K562 (cell line): ENCODE data around the gene POLD2. TPM values are rescaled to one million over a fixed set of nuclear protein-coding genes. Genes with fewer than 3 reads are reported as not detected.

ENCODE experiments used
- ATAC-seq: fragments of 200-7000 bp; cut with Tn5 transposase; 3 replicates; pipeline ENCODE4 v1.9.1; 2020; ENCODE audit warnings: moderate library complexity
- BruUV-seq: library from RNA; stranded (reverse); fragments of 400-500 nt; replicated peaks from 2 replicates; lab custom pipeline; 2021; lab: Mats Ljungman, UMichigan
- CTCF ChIA-PET: fragments of 300-600 bp; formaldehyde crosslinking; extraction: SDS; loops from one replicate; lab custom pipeline; 2021; ENCODE audit warnings: low intra/inter-chr PET ratio; lab: Yijun Ruan, JAX
- POLR2A ChIA-PET: fragments of 300-600, 350-650 bp; sonication (Branson Sonifier 250); formaldehyde crosslinking; extraction: SDS; loops from one replicate; lab custom pipeline; 2021; ENCODE audit warnings: antibody characterized with exemption, inconsistent platforms; lab: Yijun Ruan, JAX
- DNase-seq, 4 experiments: peaks; one replicate each; pipeline versions ENCODE4 v3.0.0 to v3.0.0-alpha.2; 2011 to 2018; ENCODE audit warnings: low spot score in 3 of 4, mixed read lengths in 3 of 4; ENCODE audit errors: extremely low read depth in 1 of 4
- FAIRE-seq: peaks from 2 replicates; lab custom pipeline; 2011; peaks lifted over from hg19 to GRCh38; lab: Jason Lieb, UNC
- H2AFZ ChIP-seq: 2 replicates; pipeline ENCODE4 v1.6.0; 2011; ENCODE audit warnings: low read depth, low read length, control low read depth, inconsistent platforms
- H3K27ac ChIP-seq: fragments of 200-600 bp; 3 replicates; pipeline ENCODE4 v1.8.0; 2011; ENCODE audit warnings: low read depth, mild to moderate bottlenecking, control low read depth, inconsistent platforms, low read length, moderate library complexity, mixed read lengths; ENCODE audit errors: extremely low read depth
- H3K27me3 ChIP-seq, 2 experiments: fragments of 300-600 bp in 1 of 2; 2 replicates in 1 of 2; 3 replicates in 1 of 2; pipeline versions ENCODE4 v1.6.0 to v1.8.0; 2011; ENCODE audit warnings: inconsistent platforms in 2 of 2, low read length in 2 of 2, mild to moderate bottlenecking in 1 of 2, mixed read lengths in 1 of 2, moderate library complexity in 1 of 2; ENCODE audit not compliant: control insufficient read depth in 2 of 2, insufficient read depth in 2 of 2
- H3K36me3 ChIP-seq: fragments of 300-600 bp; 3 replicates; pipeline ENCODE4 v1.8.0; 2011; ENCODE audit warnings: mild to moderate bottlenecking, low read length, inconsistent platforms; ENCODE audit not compliant: control insufficient read depth, insufficient read depth
- H3K4me1 ChIP-seq, 2 experiments: fragments of 200-600 bp in 1 of 2; replicated peaks in 1 of 2; 2 replicates in 1 of 2; 3 replicates in 1 of 2; pipeline versions ENCODE4 v1.5.1 to v1.8.0; 2011; ENCODE audit warnings: inconsistent platforms in 2 of 2, low read length in 2 of 2, mild to moderate bottlenecking in 1 of 2, mixed read lengths in 1 of 2, moderate library complexity in 1 of 2; ENCODE audit not compliant: control insufficient read depth in 2 of 2, insufficient read depth in 2 of 2
- H3K4me2 ChIP-seq: 2 replicates; pipeline ENCODE4 v1.6.1; 2011; ENCODE audit warnings: low read length, control low read depth, inconsistent platforms, mixed read lengths; ENCODE audit not compliant: insufficient read depth
- H3K4me3 ChIP-seq: fragments of 200-600 bp; sonication (generic), shearing (Covaris generic); 2 replicates; pipeline ENCODE4 v1.5.1; 2016; ENCODE audit warnings: control low read depth, inconsistent platforms
- H3K79me2 ChIP-seq: fragments of 200-600 bp; 3 replicates; pipeline ENCODE4 v1.8.0; 2011; ENCODE audit warnings: low read length, inconsistent platforms; ENCODE audit not compliant: control insufficient read depth, insufficient read depth
- H3K9ac ChIP-seq, 2 experiments: 2 replicates each; pipeline versions ENCODE4 v1.6.0 to v1.6.1; 2011; ENCODE audit warnings: low read depth in 2 of 2, low read length in 2 of 2, control low read depth in 1 of 2, inconsistent platforms in 1 of 2, mild to moderate bottlenecking in 1 of 2, mixed read lengths in 1 of 2; ENCODE audit not compliant: insufficient read depth in 1 of 2
- H3K9me1 ChIP-seq: one replicate; pipeline ENCODE4 v1.6.0; 2011; ENCODE audit warnings: inconsistent platforms, mild to moderate bottlenecking, low read length, moderate library complexity; ENCODE audit not compliant: control insufficient read depth, insufficient read depth
- H3K9me3 ChIP-seq: replicated peaks from 2 replicates; pipeline ENCODE4 v1.5.1; 2011; ENCODE audit warnings: low read depth, low read length, inconsistent platforms; ENCODE audit not compliant: control insufficient read depth, insufficient read depth
- H4K20me1 ChIP-seq: replicated peaks from 2 replicates; pipeline ENCODE4 v1.6.1; 2011; ENCODE audit warnings: low read length, inconsistent platforms, mixed read lengths; ENCODE audit not compliant: control insufficient read depth, insufficient read depth
- EGR1 ChIP-seq: fragments of 450-650 bp; conservative IDR thresholded peaks from 2 replicates; pipeline ENCODE4 v1.6.1; 2017; ENCODE audit warnings: mild to moderate bottlenecking
- ZNF41 ChIP-seq: fragments of 250-450 bp; sonication (Bioruptor Pico); conservative IDR thresholded peaks from 2 replicates; pipeline ENCODE4 v1.4.0; 2020; ENCODE audit warnings: mild to moderate bottlenecking
- WGBS: fragments of 100-300 bp; shearing (Covaris generic); methylation state at CpG from one replicate; pipeline ENCODE4 v1.1.6; 2016; ENCODE audit warnings: low coverage, mixed read lengths; ENCODE audit not compliant: insufficient coverage; ENCODE audit errors: missing lambda C conversion rate; 5-methylcytosine and 5-hydroxymethylcytosine counted together
- in situ Hi-C: fragments of 300-500 bp; cut with MboI; formaldehyde crosslinking; loops from 4 replicates; pipeline ENCODE4 v1.15.0; 2018; ENCODE audit warnings: inconsistent platforms, mixed read lengths
- intact Hi-C: fragments of 100-400 bp; cut with micrococcal nuclease; formaldehyde crosslinking; loops from 2 replicates; pipeline ENCODE4 v1.14.2; 2022
- polyA plus RNA-seq, 8 experiments: library from polyadenylated mRNA; depleted of rRNA in 4 of 8; stranded (reverse) in 5 of 8; unstranded in 3 of 8; fragments of >200 nt; fragmentation: Nextera tagmentation in 2 of 8; fragmentation: Illumina TruSeq in 1 of 8; extraction: Ambion mirVana in 2 of 8; extraction: Trizol in 1 of 8; gene quantifications; 2 replicates each; pipeline versions ENCODE4 v1.2.1 to v1.2.3, GENCODE V29; 2011 to 2014; ENCODE audit warnings: inconsistent platforms in 1 of 8, missing spikeins in 1 of 8
- total RNA-seq, 7 experiments: library from RNA; depleted of rRNA in 6 of 7; stranded (reverse); fragments of >200 nt in 6 of 7; fragmentation: Illumina TruSeq in 2 of 7; extraction: Trizol in 2 of 7; gene quantifications; 2 replicates each; pipeline versions ENCODE4 v1.2.1 to v1.2.3, GENCODE V29; 2011 to 2021; ENCODE audit warnings: low replicate concordance in 1 of 7
- TF ChIP-seq, protein P1 (sequence below): fragments of 250-450 bp; sonication (Bioruptor Pico); IDR thresholded peaks from 2 replicates; pipeline ENCODE4 v1.5.0; 2022; ENCODE audit warnings: mild to moderate bottlenecking

POLD2 gene
- total and polyA plus RNA-seq, 9 of the 15 experiments (the other 6 are each of a cell fraction or from before 2014, with no cell fraction given), result 29.7 to 259 (median 225) TPM

DNA sequence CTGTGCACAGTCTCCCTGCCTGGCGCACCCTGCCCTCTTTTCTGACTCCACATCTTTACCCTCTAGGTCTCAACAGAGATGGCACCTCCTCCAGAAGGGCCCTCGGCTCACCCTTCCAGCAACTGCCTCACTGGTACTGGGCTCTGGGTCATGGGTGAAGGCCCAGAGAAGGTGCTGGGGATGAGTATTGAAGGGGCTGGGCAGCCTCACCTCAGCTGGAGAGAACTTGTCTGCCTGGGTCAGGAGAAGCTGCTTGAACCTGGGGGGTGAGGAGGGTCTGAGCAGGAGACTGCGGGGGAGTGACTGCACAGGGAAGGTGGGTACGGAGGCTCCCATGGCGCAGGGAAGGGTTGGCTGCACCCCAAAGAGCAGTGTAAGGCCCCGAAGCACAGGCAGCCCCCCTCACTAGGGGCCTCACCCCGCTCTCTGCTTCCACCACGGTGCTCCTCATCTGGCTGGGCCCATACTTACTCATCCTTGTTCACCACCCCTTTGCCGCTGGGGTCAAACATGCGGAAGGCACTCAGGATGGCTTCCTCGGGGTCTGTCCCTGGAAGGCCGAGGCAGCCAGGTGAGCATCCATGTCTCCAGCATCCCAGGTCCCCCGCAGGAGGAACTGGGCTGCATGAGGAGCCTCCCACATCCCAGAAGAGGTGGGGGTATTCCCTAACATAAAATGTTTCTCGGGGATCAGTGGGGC, 16.1 kb upstream of the POLD2 start:
- no peak overlapping the region for H2AFZ ChIP-seq
- intact Hi-C loops, result no loop called here
- H3K27me3 ChIP-seq, result no peaks in the 10 kb centered on the region
- H3K9me1 ChIP-seq, result no peaks in the 10 kb centered on the region
- H3K4me1 ChIP-seq, result peaks cover 0 to 13% of the 10 kb centered on the region in 2 experiments; a peak in 2 of 5 replicates
- in situ Hi-C loops, result no loop called here
- ChIA-PET POLR2A (no interaction called here), CTCF (no interaction called here)
- no peak overlapping the region for H3K4me3 ChIP-seq
- peak overlapping the region in 1 of 2 experiments; percentile 28; a peak in 1 of 4 replicates for H3K9ac ChIP-seq
- no peak for ATAC-seq
- no peak for DNase-seq
- no peaks in the 10 kb centered on the region for H3K9me3 ChIP-seq
- H3K79me2 ChIP-seq, result no peaks in the 10 kb centered on the region
- H3K27ac ChIP-seq, result no peak overlapping the region
- TF ChIP-seq ZNF41 (CRISPR knock-in tag) (no peak), EGR1 (no peak)
- TF ChIP-seq, protein P1, sequence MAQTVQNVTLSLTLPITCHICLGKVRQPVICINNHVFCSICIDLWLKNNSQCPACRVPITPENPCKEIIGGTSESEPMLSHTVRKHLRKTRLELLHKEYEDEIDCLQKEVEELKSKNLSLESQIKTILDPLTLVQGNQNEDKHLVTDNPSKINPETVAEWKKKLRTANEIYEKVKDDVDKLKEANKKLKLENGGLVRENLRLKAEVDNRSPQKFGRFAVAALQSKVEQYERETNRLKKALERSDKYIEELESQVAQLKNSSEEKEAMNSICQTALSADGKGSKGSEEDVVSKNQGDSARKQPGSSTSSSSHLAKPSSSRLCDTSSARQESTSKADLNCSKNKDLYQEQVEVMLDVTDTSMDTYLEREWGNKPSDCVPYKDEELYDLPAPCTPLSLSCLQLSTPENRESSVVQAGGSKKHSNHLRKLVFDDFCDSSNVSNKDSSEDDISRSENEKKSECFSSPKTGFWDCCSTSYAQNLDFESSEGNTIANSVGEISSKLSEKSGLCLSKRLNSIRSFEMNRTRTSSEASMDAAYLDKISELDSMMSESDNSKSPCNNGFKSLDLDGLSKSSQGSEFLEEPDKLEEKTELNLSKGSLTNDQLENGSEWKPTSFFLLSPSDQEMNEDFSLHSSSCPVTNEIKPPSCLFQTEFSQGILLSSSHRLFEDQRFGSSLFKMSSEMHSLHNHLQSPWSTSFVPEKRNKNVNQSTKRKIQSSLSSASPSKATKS (CRISPR knock-in tag), result no peak
- FAIRE-seq, result no peak
- no TSS peak for BruUV-seq
- H4K20me1 ChIP-seq, result no peaks in the 10 kb centered on the region; the same call in 1 of the 2 replicates
- no peak overlapping the region for H3K4me2 ChIP-seq
- H3K36me3 ChIP-seq, result no peaks in the 10 kb centered on the region
- 16% methylated on average over 13 of the region's 14 CpGs for WGBS
